K562 (cell line): ENCODE measurements around the gene DPEP1. TPM values are rescaled to one million over a fixed set of nuclear protein-coding genes. Genes with fewer than 3 reads are reported as not detected.

Experiments
- ATAC-seq: fragments of 200-7000 bp; cut with Tn5 transposase; 3 replicates; pipeline ENCODE4 v1.9.1; 2020; ENCODE audit warnings: moderate library complexity
- BruUV-seq: library from RNA; stranded (reverse); fragments of 400-500 nt; replicated peaks from 2 replicates; lab custom pipeline; 2021; lab: Mats Ljungman, UMichigan
- CTCF ChIA-PET: fragments of 300-600 bp; formaldehyde crosslinking; extraction: SDS; loops from one replicate; lab custom pipeline; 2021; ENCODE audit warnings: low intra/inter-chr PET ratio; lab: Yijun Ruan, JAX
- POLR2A ChIA-PET: fragments of 300-600, 350-650 bp; sonication (Branson Sonifier 250); formaldehyde crosslinking; extraction: SDS; loops from one replicate; lab custom pipeline; 2021; ENCODE audit warnings: antibody characterized with exemption, inconsistent platforms; lab: Yijun Ruan, JAX
- DNase-seq, 4 experiments: peaks; one replicate each; pipeline versions ENCODE4 v3.0.0 to v3.0.0-alpha.2; 2011 to 2018; ENCODE audit warnings: low spot score in 3 of 4, mixed read lengths in 3 of 4; ENCODE audit errors: extremely low read depth in 1 of 4
- FAIRE-seq: peaks from 2 replicates; lab custom pipeline; 2011; peaks lifted over from hg19 to GRCh38; lab: Jason Lieb, UNC
- H2AFZ ChIP-seq: 2 replicates; pipeline ENCODE4 v1.6.0; 2011; ENCODE audit warnings: low read depth, low read length, control low read depth, inconsistent platforms
- H3K27ac ChIP-seq: fragments of 200-600 bp; 3 replicates; pipeline ENCODE4 v1.8.0; 2011; ENCODE audit warnings: low read depth, mild to moderate bottlenecking, control low read depth, inconsistent platforms, low read length, moderate library complexity, mixed read lengths; ENCODE audit errors: extremely low read depth
- H3K27me3 ChIP-seq, 2 experiments: fragments of 300-600 bp in 1 of 2; 2 replicates in 1 of 2; 3 replicates in 1 of 2; pipeline versions ENCODE4 v1.6.0 to v1.8.0; 2011; ENCODE audit warnings: inconsistent platforms in 2 of 2, low read length in 2 of 2, mild to moderate bottlenecking in 1 of 2, mixed read lengths in 1 of 2, moderate library complexity in 1 of 2; ENCODE audit not compliant: control insufficient read depth in 2 of 2, insufficient read depth in 2 of 2
- H3K36me3 ChIP-seq: fragments of 300-600 bp; 3 replicates; pipeline ENCODE4 v1.8.0; 2011; ENCODE audit warnings: mild to moderate bottlenecking, low read length, inconsistent platforms; ENCODE audit not compliant: control insufficient read depth, insufficient read depth
- H3K4me1 ChIP-seq, 2 experiments: fragments of 200-600 bp in 1 of 2; replicated peaks in 1 of 2; 2 replicates in 1 of 2; 3 replicates in 1 of 2; pipeline versions ENCODE4 v1.5.1 to v1.8.0; 2011; ENCODE audit warnings: inconsistent platforms in 2 of 2, low read length in 2 of 2, mild to moderate bottlenecking in 1 of 2, mixed read lengths in 1 of 2, moderate library complexity in 1 of 2; ENCODE audit not compliant: control insufficient read depth in 2 of 2, insufficient read depth in 2 of 2
- H3K4me2 ChIP-seq: 2 replicates; pipeline ENCODE4 v1.6.1; 2011; ENCODE audit warnings: low read length, control low read depth, inconsistent platforms, mixed read lengths; ENCODE audit not compliant: insufficient read depth
- H3K4me3 ChIP-seq: fragments of 200-600 bp; sonication (generic), shearing (Covaris generic); 2 replicates; pipeline ENCODE4 v1.5.1; 2016; ENCODE audit warnings: control low read depth, inconsistent platforms
- H3K79me2 ChIP-seq: fragments of 200-600 bp; 3 replicates; pipeline ENCODE4 v1.8.0; 2011; ENCODE audit warnings: low read length, inconsistent platforms; ENCODE audit not compliant: control insufficient read depth, insufficient read depth
- H3K9ac ChIP-seq, 2 experiments: 2 replicates each; pipeline versions ENCODE4 v1.6.0 to v1.6.1; 2011; ENCODE audit warnings: low read depth in 2 of 2, low read length in 2 of 2, control low read depth in 1 of 2, inconsistent platforms in 1 of 2, mild to moderate bottlenecking in 1 of 2, mixed read lengths in 1 of 2; ENCODE audit not compliant: insufficient read depth in 1 of 2
- H3K9me1 ChIP-seq: one replicate; pipeline ENCODE4 v1.6.0; 2011; ENCODE audit warnings: inconsistent platforms, mild to moderate bottlenecking, low read length, moderate library complexity; ENCODE audit not compliant: control insufficient read depth, insufficient read depth
- H3K9me3 ChIP-seq: replicated peaks from 2 replicates; pipeline ENCODE4 v1.5.1; 2011; ENCODE audit warnings: low read depth, low read length, inconsistent platforms; ENCODE audit not compliant: control insufficient read depth, insufficient read depth
- H4K20me1 ChIP-seq: replicated peaks from 2 replicates; pipeline ENCODE4 v1.6.1; 2011; ENCODE audit warnings: low read length, inconsistent platforms, mixed read lengths; ENCODE audit not compliant: control insufficient read depth, insufficient read depth
- HDAC1 ChIP-seq, 2 experiments: fragments of 450-650 bp; IDR thresholded peaks; 2 replicates each; pipeline ENCODE4 v1.6.1; 2016 to 2017; ENCODE audit warnings: inconsistent platforms in 1 of 2, mild to moderate bottlenecking in 1 of 2, moderate library complexity in 1 of 2
- NR2C2 ChIP-seq, 2 experiments: fragments of 200-800 bp in 1 of 2; sonication (Bioruptor generic) in 1 of 2; sonication (generic) in 1 of 2; formaldehyde crosslinking in 1 of 2; IDR thresholded peaks; 2 replicates each; pipeline versions ENCODE4 v1.6.1 to v1.8.0; 2016 to 2022; ENCODE audit warnings: mild to moderate bottlenecking in 1 of 2, missing compliant biosample characterization in 1 of 2, missing genetic modification characterization in 1 of 2, missing genetic modification reagents in 1 of 2
- POLR2A ChIP-seq: fragments of 450-650 bp; conservative IDR thresholded peaks from 2 replicates; pipeline ENCODE4 v1.6.1; 2016
- POLR2AphosphoS5 ChIP-seq: IDR thresholded peaks from 2 replicates; pipeline ENCODE4 v1.6.1; 2011; ENCODE audit warnings: mild to moderate bottlenecking, low read depth, low read length, moderate library complexity; ENCODE audit not compliant: control insufficient read depth, insufficient read depth
- POLR2G ChIP-seq: fragments of 200-400 bp; formaldehyde crosslinking; IDR thresholded peaks from 2 replicates; pipeline ENCODE4 v1.6.1; 2017; ENCODE audit warnings: low read depth, mild to moderate bottlenecking, antibody characterized with exemption, low read length, moderate library complexity
- ZNF23 ChIP-seq: fragments of 250-450 bp; sonication (Bioruptor Pico); IDR thresholded peaks from 2 replicates; pipeline ENCODE4 v1.4.0; 2020; ENCODE audit warnings: mild to moderate bottlenecking
- ZNF740 ChIP-seq, 3 experiments: fragments of 200-800 bp in 1 of 3; sonication (Bioruptor generic) in 1 of 3; sonication (generic) in 1 of 3; formaldehyde crosslinking in 1 of 3; IDR thresholded peaks; 2 replicates each; pipeline versions ENCODE4 v1.6.1 to v1.8.0; 2016 to 2022; ENCODE audit warnings: mild to moderate bottlenecking in 2 of 3, missing compliant biosample characterization in 2 of 3, missing genetic modification characterization in 2 of 3, missing genetic modification reagents in 1 of 3
- WGBS: fragments of 100-300 bp; shearing (Covaris generic); methylation state at CpG from one replicate; pipeline ENCODE4 v1.1.6; 2016; ENCODE audit warnings: low coverage, mixed read lengths; ENCODE audit not compliant: insufficient coverage; ENCODE audit errors: missing lambda C conversion rate; 5-methylcytosine and 5-hydroxymethylcytosine counted together
- in situ Hi-C: fragments of 300-500 bp; cut with MboI; formaldehyde crosslinking; loops from 4 replicates; pipeline ENCODE4 v1.15.0; 2018; ENCODE audit warnings: inconsistent platforms, mixed read lengths
- intact Hi-C: fragments of 100-400 bp; cut with micrococcal nuclease; formaldehyde crosslinking; loops from 2 replicates; pipeline ENCODE4 v1.14.2; 2022
- polyA plus RNA-seq, 8 experiments: library from polyadenylated mRNA; depleted of rRNA in 4 of 8; stranded (reverse) in 5 of 8; unstranded in 3 of 8; fragments of >200 nt; fragmentation: Nextera tagmentation in 2 of 8; fragmentation: Illumina TruSeq in 1 of 8; extraction: Ambion mirVana in 2 of 8; extraction: Trizol in 1 of 8; gene quantifications; 2 replicates each; pipeline versions ENCODE4 v1.2.1 to v1.2.3, GENCODE V29; 2011 to 2014; ENCODE audit warnings: inconsistent platforms in 1 of 8, missing spikeins in 1 of 8
- total RNA-seq, 7 experiments: library from RNA; depleted of rRNA in 6 of 7; stranded (reverse); fragments of >200 nt in 6 of 7; fragmentation: Illumina TruSeq in 2 of 7; extraction: Trizol in 2 of 7; gene quantifications; 2 replicates each; pipeline versions ENCODE4 v1.2.1 to v1.2.3, GENCODE V29; 2011 to 2021; ENCODE audit warnings: low replicate concordance in 1 of 7

DPEP1 gene
- total and polyA plus RNA-seq, 9 of the 15 experiments (the other 6 are each of a cell fraction or from before 2014, with no cell fraction given) = 0.14 to 0.31 (median 0.20) TPM; not detected in 6

- H3K27me3 ChIP-seq = no peaks in the 10 kb centered on the region
- WGBS = 57% methylated on average over 14 of the region's 14 CpGs
- intact Hi-C loops = loop anchor here (10.0 kb wide), 1 partner anchor 69 kb away; the partner anchor contains the start of gene CPNE7
- FAIRE-seq (peak; percentile 67), ATAC-seq (peak; percentile 48; the same call in 2 of the 3 replicates), DNase-seq (peak in 1 of 4 experiments; percentile 41)
- POLR2A ChIA-PET = interaction anchor here (0.7 to 1.4 kb wide), 3 partner anchors 10 to 14 kb away, joined by 4 to 5 read pairs (median 5); no protein-coding TSS in a partner anchor
- no peak overlapping the region for H3K4me2 ChIP-seq
- H2AFZ ChIP-seq = no peak overlapping the region
- no peaks in the 10 kb centered on the region for H3K9me3 ChIP-seq
- in situ Hi-C loops = no loop called here
- no TSS peak for BruUV-seq
- peaks cover 31% of the 10 kb centered on the region; the same call in 2 of the 3 replicates for H3K36me3 ChIP-seq
- no peaks in the 10 kb centered on the region; the same call in 2 of the 3 replicates for H3K79me2 ChIP-seq
- H3K27ac ChIP-seq = no peak overlapping the region
- H3K9ac ChIP-seq = peak overlapping the region in 1 of 2 experiments; percentile 55; a peak in 1 of 4 replicates
- CTCF ChIA-PET = no interaction called here
- H3K9me1 ChIP-seq = no peaks in the 10 kb centered on the region
- peaks cover 0 to 41% of the 10 kb centered on the region in 2 experiments; a peak in 3 of 5 replicates for H3K4me1 ChIP-seq
- no peak overlapping the region for H3K4me3 ChIP-seq
- no peaks in the 10 kb centered on the region for H4K20me1 ChIP-seq
- TF ChIP-seq ZNF23 (no peak), POLR2A (0 out of 2 replicates have a peak, but pooled peaks have one; percentile 35), HDAC1 (IDR thresholded peaks at IDR 0.05) (no peak), POLR2G (peak; percentile 50), POLR2AphosphoS5 (0 out of 2 replicates have a peak, but pooled peaks have one; percentile 6), ZNF740 (CRISPR knock-in tag; IDR thresholded peaks at IDR 0.05) (peak; percentile 63; the same call in 1 of the 2 replicates), ZNF740 (tag; IDR thresholded peaks at IDR 0.05) (no peak), NR2C2 (CRISPR knock-in tag; IDR thresholded peaks at IDR 0.05) (no peak), NR2C2 (tag; IDR thresholded peaks at IDR 0.05) (no peak)
Observed at GRCh38 chr16:89643769-89644300, 30.4 kb downstream of the DPEP1 start.
